ENCODE data around the gene FAM120C.

DNA sequence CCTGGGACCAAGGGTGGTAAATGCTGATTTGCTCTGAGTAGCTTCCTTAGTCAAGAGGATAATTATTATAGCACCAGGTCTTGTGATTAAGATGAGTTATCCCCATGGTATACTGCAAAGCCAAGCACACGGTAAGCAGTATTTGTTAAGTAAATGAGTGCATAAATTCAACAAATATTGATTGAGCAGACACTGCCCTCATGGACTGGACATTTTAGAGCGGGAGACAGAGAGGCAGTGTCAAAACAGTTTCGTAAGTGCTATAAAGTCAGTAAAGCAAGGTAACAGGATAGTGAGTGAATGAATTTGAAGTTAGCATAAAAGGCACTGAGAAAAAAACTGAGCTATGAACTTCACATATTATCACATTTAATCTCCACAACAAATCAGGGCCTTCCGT, 152.7 kb downstream of the FAM120C start:
- no peak for TF ChIP-seq POLR2A (IDR thresholded peaks at IDR 0.05)
- TF ChIP-seq, protein P1, sequence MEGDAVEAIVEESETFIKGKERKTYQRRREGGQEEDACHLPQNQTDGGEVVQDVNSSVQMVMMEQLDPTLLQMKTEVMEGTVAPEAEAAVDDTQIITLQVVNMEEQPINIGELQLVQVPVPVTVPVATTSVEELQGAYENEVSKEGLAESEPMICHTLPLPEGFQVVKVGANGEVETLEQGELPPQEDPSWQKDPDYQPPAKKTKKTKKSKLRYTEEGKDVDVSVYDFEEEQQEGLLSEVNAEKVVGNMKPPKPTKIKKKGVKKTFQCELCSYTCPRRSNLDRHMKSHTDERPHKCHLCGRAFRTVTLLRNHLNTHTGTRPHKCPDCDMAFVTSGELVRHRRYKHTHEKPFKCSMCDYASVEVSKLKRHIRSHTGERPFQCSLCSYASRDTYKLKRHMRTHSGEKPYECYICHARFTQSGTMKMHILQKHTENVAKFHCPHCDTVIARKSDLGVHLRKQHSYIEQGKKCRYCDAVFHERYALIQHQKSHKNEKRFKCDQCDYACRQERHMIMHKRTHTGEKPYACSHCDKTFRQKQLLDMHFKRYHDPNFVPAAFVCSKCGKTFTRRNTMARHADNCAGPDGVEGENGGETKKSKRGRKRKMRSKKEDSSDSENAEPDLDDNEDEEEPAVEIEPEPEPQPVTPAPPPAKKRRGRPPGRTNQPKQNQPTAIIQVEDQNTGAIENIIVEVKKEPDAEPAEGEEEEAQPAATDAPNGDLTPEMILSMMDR (IDR thresholded peaks at IDR 0.05) = no peak
